Spleen (tissue), 11 donors: Measurements from ENCODE around the gene POMGNT2. TPM values are rescaled to one million over a fixed set of nuclear protein-coding genes. Genes with fewer than 3 reads are reported as not detected.

Experiments used
- DNase-seq: peaks from one replicate; pipeline ENCODE4 v3.0.0-alpha.2; 2020
- H3K27ac ChIP-seq, 8 donors: fragments of 200-600 bp; sonication (generic) in 7 of 8; 1 replicate in 4 of 8; 2 replicates in 4 of 8; pipeline versions ENCODE4 v1.5.0 to v1.8.0; 2016 to 2021; ENCODE audit warnings: inconsistent platforms in 4 of 8, mild to moderate bottlenecking in 4 of 8, moderate library complexity in 1 of 8
- H3K27me3 ChIP-seq, 7 donors: fragments of 200-600 bp; sonication (generic) in 6 of 7; replicated peaks in 1 of 7; 1 replicate in 4 of 7; 2 replicates in 3 of 7; pipeline versions ENCODE4 v1.5.0 to v1.8.0; 2016 to 2021; ENCODE audit warnings: inconsistent platforms in 3 of 7, mild to moderate bottlenecking in 1 of 7
- H3K36me3 ChIP-seq, 6 donors: fragments of 200-600 bp; sonication (generic) in 5 of 6; 1 replicate in 4 of 6; 2 replicates in 2 of 6; pipeline versions ENCODE4 v1.5.0 to v1.8.0; 2016 to 2021; ENCODE audit warnings: inconsistent platforms in 2 of 6
- H3K4me1 ChIP-seq, 6 donors: fragments of 200-600 bp; sonication (generic) in 5 of 6; 1 replicate in 3 of 6; 2 replicates in 3 of 6; pipeline versions ENCODE4 v1.5.0 to v1.8.0; 2016 to 2021; ENCODE audit warnings: inconsistent platforms in 3 of 6
- H3K4me3 ChIP-seq, 8 donors: fragments of 200-600 bp; sonication (generic) in 7 of 8; 1 replicate in 4 of 8; 2 replicates in 4 of 8; pipeline versions ENCODE4 v1.5.0 to v1.8.0; 2016 to 2021; ENCODE audit warnings: inconsistent platforms in 4 of 8, mild to moderate bottlenecking in 4 of 8, moderate library complexity in 2 of 8
- H3K9me3 ChIP-seq, 8 donors: fragments of 200-600 bp; sonication (generic) in 7 of 8; 1 replicate in 4 of 8; 2 replicates in 4 of 8; pipeline versions ENCODE4 v1.5.0 to v1.8.0; 2016 to 2021; ENCODE audit warnings: inconsistent platforms in 4 of 8
- CTCF ChIP-seq, 11 experiments: fragments of 200-600 bp in 7 of 11; fragments of 450-650 bp in 4 of 11; sonication (generic) in 4 of 11; IDR thresholded peaks in 8 of 11; conservative IDR thresholded peaks in 3 of 11; 1 replicate in 7 of 11; 2 replicates in 4 of 11; pipeline versions ENCODE4 v1.4.0 to v1.8.0; 2016 to 2021; ENCODE audit warnings: antibody characterized with exemption in 11 of 11, inconsistent platforms in 4 of 11, mild to moderate bottlenecking in 1 of 11
- POLR2A ChIP-seq, 3 donors: fragments of 450-650 bp; IDR thresholded peaks; one replicate each; pipeline ENCODE4 v1.5.1; 2017; ENCODE audit warnings: antibody characterized with exemption in 3 of 3, mild to moderate bottlenecking in 1 of 3
- POLR2AphosphoS5 ChIP-seq, 3 donors: sonication (generic); formaldehyde crosslinking; IDR thresholded peaks; one replicate each; pipeline ENCODE4 v1.5.1; 2017; ENCODE audit warnings: antibody characterized with exemption in 3 of 3
- WGBS, 5 donors: extraction: QIAGEN DNeasy Blood & Tissue Kit in 3 of 5; methylation state at CpG; one replicate each; pipeline versions ENCODE4 v1.1.5 to v1.1.7; 2013 to 2018; 5-methylcytosine and 5-hydroxymethylcytosine counted together
- intact Hi-C: fragments of 100-400 bp; cut with DNase I; formaldehyde crosslinking; loops from one replicate; pipeline ENCODE4 v1.15.0; 2023; ENCODE audit warnings: low total_unique reads
- polyA plus RNA-seq, 3 donors: library from polyadenylated mRNA; stranded (reverse); fragments of 200-250 nt; gene quantifications; one replicate each; pipeline ENCODE4 v1.2.1, GENCODE V29; 2013
- total RNA-seq, 7 donors: library from RNA; depleted of rRNA in 3 of 7; stranded (reverse); fragments of >200 nt in 3 of 7; fragmentation: NEBNext Ultra II Directional in 4 of 7; extraction: Animal tissue kit (Norgen Biotek cat#: 25700) in 4 of 7; gene quantifications; one replicate each; pipeline versions ENCODE4 v1.1.0 to v1.2.1, GENCODE V29; 2016 to 2021
- donor health status: healthy with polysubstance abuse.
- donor health status: DM: no; HTN: no; CAD: no; lungs with moderate emphysema.
- donor health status: DM: no; HTN: no; CAD: no.
- donor health status: Bipolar disorder and iron deficiency.
- donor health status: healthy.
- donor health status: DM: no; HTN: no; CAD: no.
- donor health status: DM: yes; HTN: yes; CAD: no.

The POMGNT2 gene
- total and polyA plus RNA-seq, 10 donors, result 2.3 to 13.6 (median 6.4) TPM

GRCh38 chr3:43102773-43103480 lies 3.0 kb downstream of the POMGNT2 start:
- 83 to 90% (median 85%) methylated on average over 2 of the region's 2 CpGs for WGBS, 5 donors
- H3K27me3 ChIP-seq, result no peaks in the 10 kb centered on the region
- H3K27ac ChIP-seq, result no peak overlapping the region
- DNase-seq, result no peak
- peaks cover 5 to 34% (median 15%) of the 10 kb centered on the region in 6 donors for H3K4me1 ChIP-seq
- no peak overlapping the region for H3K4me3 ChIP-seq
- H3K9me3 ChIP-seq, result no peaks in the 10 kb centered on the region
- intact Hi-C loops, result no loop called here
- no peaks in the 10 kb centered on the region for H3K36me3 ChIP-seq
- no peak for TF ChIP-seq POLR2AphosphoS5 (IDR thresholded peaks at IDR 0.05)
- no peak for TF ChIP-seq POLR2A (IDR thresholded peaks at IDR 0.05)
- TF ChIP-seq CTCF (IDR thresholded peaks at IDR 0.05 in 8 of 11, conservative IDR thresholded peaks at IDR 0.05 in 3 of 11), result no peak

GRCh38 chr3:43098761-43099160 lies 7.1 kb downstream of the POMGNT2 start:
- Histone ChIP-seq H3K27ac (no peak overlapping the region), H3K9me3 (no peaks in the 10 kb centered on the region), H3K27me3 (no peaks in the 10 kb centered on the region), H3K4me1 (peaks cover 0 to 7% (median 0%) of the 10 kb centered on the region in 6 donors), H3K36me3 (peaks cover 0 to 4% (median 0%) of the 10 kb centered on the region in 6 donors), H3K4me3 (no peak overlapping the region)
- 85 to 97% (median 95%) methylated on average over 8 of the region's 8 CpGs for WGBS, 5 donors
- no peak for TF ChIP-seq CTCF (IDR thresholded peaks at IDR 0.05 in 8 of 11, conservative IDR thresholded peaks at IDR 0.05 in 3 of 11)
- TF ChIP-seq POLR2A (IDR thresholded peaks at IDR 0.05), result no peak
- intact Hi-C loops, result no loop called here
- DNase-seq, result no peak

GRCh38 chr3:43097400-43098080 lies 8.3 kb downstream of the POMGNT2 start:
- H3K27ac ChIP-seq, result no peak overlapping the region
- TF ChIP-seq CTCF (IDR thresholded peaks at IDR 0.05 in 8 of 11, conservative IDR thresholded peaks at IDR 0.05 in 3 of 11), result no peak
- TF ChIP-seq POLR2A (IDR thresholded peaks at IDR 0.05), result no peak
- no peak for TF ChIP-seq POLR2AphosphoS5 (IDR thresholded peaks at IDR 0.05)
- peaks cover 0 to 4% (median 0%) of the 10 kb centered on the region in 6 donors for H3K36me3 ChIP-seq
- H3K9me3 ChIP-seq, result no peaks in the 10 kb centered on the region
- no peaks in the 10 kb centered on the region for H3K4me1 ChIP-seq
- H3K4me3 ChIP-seq, result no peak overlapping the region
- intact Hi-C loops, result no loop called here
- no peaks in the 10 kb centered on the region for H3K27me3 ChIP-seq
- 67 to 87% (median 80%) methylated on average over 5 of the region's 5 CpGs for WGBS, 5 donors
- DNase-seq, result no peak

- intact Hi-C loops, result no loop called here
- H3K27ac ChIP-seq, result no peak overlapping the region
- WGBS, 5 donors, result 81 to 93% (median 86%) methylated on average over 3 of the region's 3 CpGs
- no peaks in the 10 kb centered on the region for H3K4me1 ChIP-seq
- TF ChIP-seq CTCF (IDR thresholded peaks at IDR 0.05 in 8 of 11, conservative IDR thresholded peaks at IDR 0.05 in 3 of 11) (no peak), POLR2A (IDR thresholded peaks at IDR 0.05) (no peak), POLR2AphosphoS5 (IDR thresholded peaks at IDR 0.05) (no peak)
- DNase-seq, result no peak
- no peak overlapping the region for H3K4me3 ChIP-seq
- H3K36me3 ChIP-seq, result peaks cover 0 to 4% (median 0%) of the 10 kb centered on the region in 6 donors
- no peaks in the 10 kb centered on the region for H3K9me3 ChIP-seq
- H3K27me3 ChIP-seq, result no peaks in the 10 kb centered on the region
Measured at GRCh38 chr3:43096761-43097160, 9.1 kb downstream of the POMGNT2 start.
